Measurements from ENCODE around the gene HS3ST5.

- TF ChIP-seq CTCF (IDR thresholded peaks at IDR 0.05): no peak
- no peak for TF ChIP-seq POLR2A (IDR thresholded peaks at IDR 0.05)
Measured at GRCh38 chr6:114058435-114058834, 284.4 kb downstream of the HS3ST5 start.

All from thyroid gland (tissue), 4 donors.